LNCaP clone FGC (cell line): Measurements from ENCODE around the gene STXBP6.

Experiments
- DNase-seq: peaks from one replicate; pipeline ENCODE4 v3.0.0-alpha.2; 2011; ENCODE audit warnings: low read depth
- H3K4me3 ChIP-seq: 2 replicates; pipeline ENCODE4 v1.5.1; 2011; ENCODE audit warnings: mild to moderate bottlenecking, low read depth, low read length, control low read depth
- CTCF ChIP-seq: IDR thresholded peaks from 2 replicates; pipeline ENCODE4 v1.5.1; 2012; ENCODE audit warnings: mild to moderate bottlenecking; ENCODE audit not compliant: control insufficient read depth, insufficient read depth; ENCODE audit errors: extremely low read depth

The STXBP6 gene

GRCh38 chr14:24996930-24997725, 52.8 kb downstream of the STXBP6 start:
- DNase-seq: no peak
- H3K4me3 ChIP-seq: no peak overlapping the region
- no peak for TF ChIP-seq CTCF

- TF ChIP-seq CTCF: no peak
- DNase-seq: no peak
- H3K4me3 ChIP-seq: no peak overlapping the region
Measured at GRCh38 chr14:24995016-24995415, 54.9 kb downstream of the STXBP6 start.

GRCh38 chr14:24993631-24994030, 56.3 kb downstream of the STXBP6 start:
- H3K4me3 ChIP-seq: no peak overlapping the region
- no peak for TF ChIP-seq CTCF
- DNase-seq: no peak

GRCh38 chr14:24992624-24993360, 57.2 kb downstream of the STXBP6 start:
- DNase-seq: no peak
- TF ChIP-seq CTCF: no peak
- H3K4me3 ChIP-seq: no peak overlapping the region

- TF ChIP-seq CTCF: no peak
- no peak overlapping the region for H3K4me3 ChIP-seq
- DNase-seq: no peak
Measured at GRCh38 chr14:24991821-24992220, 58.1 kb downstream of the STXBP6 start.

GRCh38 chr14:24991288-24991687, 58.7 kb downstream of the STXBP6 start:
- no peak for DNase-seq
- H3K4me3 ChIP-seq: no peak overlapping the region
- no peak for TF ChIP-seq CTCF
